ENCODE results near the gene RPL13A. TPM values are rescaled to one million over a fixed set of nuclear protein-coding genes. Genes with fewer than 3 reads are reported as not detected.
"Not testable (repeated sequence)": the region's sequence is repeated elsewhere in the genome, so short reads cannot be mapped to it uniquely, and the experiment has no call there.

The RPL13A gene
- 1,082 and 1,258 TPM in 2 replicates for total RNA-seq (2014; rRNA removed; shearing (Covaris generic))

GRCh38 chr19:49487277-49488045 is at the start of gene RPL13A:
Gene RPL13A (plus strand): TSS chr19:49487608. CDS start chr19:49487630, 22 bp downstream.
- peak; percentile 99 for DNase-seq (ENCODE audit: low read depth)

DNA sequence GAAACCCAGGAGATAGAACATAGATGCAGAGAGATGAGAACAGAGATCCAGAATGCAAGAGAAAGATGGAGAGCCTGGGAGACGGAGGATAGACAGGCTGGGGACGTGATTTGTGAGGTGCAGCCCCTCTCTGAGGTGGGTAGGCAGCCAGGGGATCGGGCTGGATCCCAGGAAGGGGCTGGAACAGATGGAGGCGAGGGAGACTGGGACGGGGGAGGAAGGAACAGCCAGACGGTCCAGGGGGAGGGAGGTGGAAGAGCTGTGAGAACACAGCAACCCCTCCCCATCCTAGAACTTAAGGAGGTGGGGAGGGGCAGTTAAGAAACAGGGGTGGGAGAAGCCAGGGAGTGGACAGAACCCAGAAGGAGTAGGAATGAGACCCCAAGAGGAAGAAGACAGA is 49.1 kb upstream of the RPL13A start:
- DNase-seq (ENCODE audit: low read depth) = no peak

DNA sequence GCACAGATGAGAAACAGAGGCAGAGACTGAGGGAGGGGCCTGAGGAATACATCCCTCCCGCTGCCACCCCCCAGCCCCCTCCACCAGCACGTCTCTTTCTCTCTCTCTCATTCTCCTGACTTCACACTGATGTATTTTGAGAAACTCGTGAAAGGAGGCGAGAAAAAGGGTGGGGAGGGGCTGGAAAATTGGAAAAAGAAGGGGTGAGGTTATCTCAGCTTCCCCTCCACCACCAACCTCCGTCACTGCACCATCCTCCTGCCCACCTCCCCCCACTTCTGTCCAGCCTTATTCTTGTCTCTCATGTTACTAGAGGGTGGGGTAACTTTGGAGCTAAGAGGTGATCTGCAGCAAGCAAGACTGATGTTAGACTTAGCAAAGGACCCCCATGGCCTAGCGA is 47.6 kb upstream of the RPL13A start:
- no peak for DNase-seq (ENCODE audit: low read depth)

DNA sequence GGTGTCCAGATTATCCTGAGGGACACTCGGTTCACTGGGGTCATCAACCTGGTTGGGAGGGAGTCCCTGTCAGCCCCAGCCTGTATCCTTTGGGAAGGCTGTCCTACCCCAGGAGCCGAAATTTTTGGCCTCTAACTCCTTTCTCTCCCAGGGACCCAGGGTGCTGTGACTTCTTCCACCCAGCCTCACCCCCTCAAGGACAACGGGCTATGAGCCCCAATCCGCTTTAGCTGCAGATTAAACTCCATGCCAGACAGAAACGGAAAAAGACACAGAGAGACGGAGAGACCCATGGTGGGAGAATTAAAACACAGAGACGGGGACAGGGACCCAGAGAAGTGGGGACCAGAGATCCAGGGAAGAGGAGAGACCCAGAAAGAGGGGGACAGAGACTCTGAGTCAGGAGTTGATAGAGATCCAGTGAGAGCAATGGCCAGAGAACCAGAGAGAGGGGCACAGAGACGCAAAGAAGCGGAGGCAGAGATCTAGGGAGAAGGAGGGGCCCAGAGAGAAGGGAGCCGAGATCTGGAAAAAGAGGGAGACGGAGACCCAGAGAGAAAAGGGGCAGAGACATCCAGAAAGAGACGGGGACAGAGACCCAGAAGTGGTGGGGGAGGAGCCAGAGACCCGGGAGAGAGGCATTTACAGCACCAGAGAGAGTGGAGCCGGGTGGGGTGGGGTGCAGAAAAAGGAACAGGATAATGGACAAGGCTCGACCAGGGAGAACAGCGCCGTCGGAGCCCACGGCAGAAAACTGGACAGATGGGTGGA is 46.8 kb upstream of the RPL13A start:
- DNase-seq (ENCODE audit: low read depth) = no peak

GRCh38 chr19:49441210-49441959 is 46.0 kb upstream of the RPL13A start, which contains the start of gene SLC17A7:
Gene SLC17A7 (minus strand): TSS chr19:49441527. CDS start chr19:49441379, 148 bp downstream.
- DNase-seq (ENCODE audit: low read depth) = no peak

DNA sequence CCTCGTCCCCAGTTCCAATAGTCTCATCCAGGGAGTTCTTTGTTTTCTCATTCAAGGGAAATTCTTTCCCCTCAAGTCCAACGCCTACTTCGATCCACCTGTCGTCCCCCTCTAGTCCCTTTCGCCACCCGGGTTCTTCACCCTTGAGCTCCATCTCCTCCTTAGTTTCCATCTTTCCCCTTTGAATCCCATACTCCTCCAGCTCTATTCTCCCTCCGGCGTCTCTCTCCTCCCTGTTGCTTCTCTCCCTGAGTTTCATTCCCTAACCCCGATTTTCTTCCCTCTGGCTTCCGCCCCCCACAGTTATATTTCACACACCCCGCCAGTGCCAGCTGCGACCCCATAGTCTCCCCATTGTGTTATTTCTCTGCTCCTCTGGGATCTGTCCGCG is 45.5 kb upstream of the RPL13A start:
- no peak for DNase-seq (ENCODE audit: low read depth)

DNA sequence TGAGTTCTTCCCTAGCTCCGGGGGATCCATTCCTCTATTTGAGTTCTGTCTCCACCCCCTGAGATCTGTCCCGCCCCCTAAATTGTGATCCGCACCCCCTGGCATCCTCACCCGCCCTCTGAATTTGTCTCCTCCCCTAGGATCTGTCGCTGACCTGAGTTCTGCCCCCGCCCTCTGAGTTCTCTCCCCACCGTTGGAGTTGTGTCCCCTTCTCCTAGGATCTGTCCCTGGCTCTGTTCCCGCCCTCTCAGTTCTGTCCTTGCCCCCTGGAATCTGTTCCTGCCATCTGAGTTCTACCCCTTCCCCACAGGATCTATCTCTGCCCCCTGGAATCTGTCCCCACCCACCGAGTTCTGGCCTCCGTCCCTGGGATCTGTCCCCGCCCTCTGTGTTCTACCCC is 45.1 kb upstream of the RPL13A start:
- peak; percentile 42 for DNase-seq (ENCODE audit: low read depth)

- peak; percentile 90 for DNase-seq (ENCODE audit: low read depth)
Measured at GRCh38 chr19:49442771-49443365, 44.5 kb upstream of the RPL13A start.

GRCh38 chr19:49443366-49444099 is 43.9 kb upstream of the RPL13A start:
- DNase-seq (ENCODE audit: low read depth) = peak; percentile 94

DNA sequence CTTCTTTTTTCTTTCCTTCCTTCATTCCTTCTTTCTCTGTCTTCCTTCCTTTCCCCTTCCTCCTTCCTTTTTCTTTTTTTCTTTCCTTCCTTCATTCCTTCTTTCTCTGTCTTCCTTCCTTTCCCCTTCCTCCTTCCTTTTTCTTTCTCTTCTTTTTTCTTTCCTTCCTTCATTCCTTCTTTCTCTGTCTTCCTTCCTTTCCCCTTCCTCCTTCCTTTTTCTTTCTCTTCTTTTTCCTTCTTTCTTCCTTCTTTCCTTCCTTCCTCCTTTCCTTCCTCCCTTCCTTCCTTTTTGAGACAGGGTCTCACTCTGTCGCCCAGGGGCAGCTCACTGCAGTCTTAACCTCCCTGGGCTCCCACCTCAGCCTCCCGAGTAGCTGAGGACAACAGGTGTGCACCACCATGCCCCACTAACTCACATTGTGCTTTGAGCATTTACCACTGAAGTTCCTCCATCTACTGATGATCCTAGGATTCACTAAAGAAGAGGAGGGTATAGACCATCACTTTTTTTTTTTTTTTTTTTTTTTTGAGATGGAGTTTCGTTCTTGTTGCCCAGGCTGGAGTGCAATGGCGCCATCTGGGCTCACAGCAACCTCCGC is 43.2 kb upstream of the RPL13A start:
- not testable (repeated sequence) for DNase-seq (ENCODE audit: low read depth)

DNA sequence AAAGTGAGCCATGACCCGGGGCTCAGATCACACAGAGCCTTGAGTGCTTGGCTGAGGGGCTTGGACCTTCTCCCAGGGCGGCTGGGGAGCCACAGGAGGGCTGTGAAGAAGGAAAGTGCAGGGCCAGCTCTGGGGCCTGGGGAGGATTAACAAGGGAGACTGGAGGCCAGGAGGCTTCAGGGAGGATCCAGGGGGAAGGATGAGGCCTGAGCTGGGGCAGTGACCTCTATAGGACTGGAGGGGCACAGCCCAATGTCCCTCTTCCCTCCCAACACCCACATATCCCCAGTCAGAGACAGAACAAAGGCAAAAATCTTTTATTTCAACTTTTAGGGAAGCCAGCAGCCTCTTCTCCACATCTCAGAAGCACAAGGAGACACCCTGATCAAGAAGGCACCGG is 41.4 kb upstream of the RPL13A start:
- DNase-seq (ENCODE audit: low read depth) = no peak

DNA sequence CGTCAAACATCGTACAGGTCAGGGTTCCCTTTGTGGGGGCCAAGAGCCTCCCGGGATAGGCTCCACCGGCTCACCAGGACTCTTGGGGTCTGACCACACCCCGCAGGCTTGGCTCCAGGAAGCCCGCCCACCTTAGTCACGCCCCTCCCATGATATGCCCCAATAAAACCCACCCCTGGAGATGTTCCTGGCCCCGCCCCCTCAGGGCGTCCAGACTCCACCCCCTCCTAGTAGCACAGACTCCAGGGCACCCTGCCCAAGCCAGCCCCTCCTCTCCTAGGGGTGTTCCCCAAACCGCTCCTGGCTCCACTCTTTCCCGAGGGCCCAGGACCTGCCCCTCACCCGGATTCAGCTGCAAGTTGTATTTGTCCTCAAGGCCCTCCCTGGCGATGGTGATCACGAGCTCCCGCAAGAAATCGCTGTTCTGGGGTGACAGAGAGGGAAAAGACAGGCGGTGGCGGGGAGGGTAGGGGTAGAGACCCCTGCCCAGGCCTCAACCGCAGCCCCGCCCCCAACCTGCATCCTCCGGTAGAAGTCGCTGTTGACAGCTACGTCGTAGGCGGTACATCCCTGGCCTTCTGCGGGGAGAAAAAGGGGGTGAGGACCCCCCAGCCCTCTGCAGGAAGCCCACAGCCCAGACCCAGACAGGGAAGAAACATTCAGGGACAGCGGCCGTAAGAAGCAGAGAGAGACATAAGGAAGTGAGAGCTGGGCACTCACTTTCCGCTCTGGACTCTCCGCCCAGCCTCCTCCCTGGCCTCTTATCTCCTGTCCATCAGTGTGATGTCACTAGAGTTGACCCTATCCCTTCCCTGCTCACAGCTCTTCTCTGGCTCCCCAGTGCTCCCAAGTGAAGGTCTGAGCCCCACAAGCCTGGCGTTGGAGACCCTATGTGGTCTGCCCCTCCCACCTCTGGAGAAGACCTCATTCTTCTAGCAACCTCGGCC is 39.6 kb upstream of the RPL13A start:
- DNase-seq (ENCODE audit: low read depth) = no peak

- DNase-seq (ENCODE audit: low read depth) = no peak
Measured at GRCh38 chr19:49448432-49448786, 39.0 kb upstream of the RPL13A start.

- no peak for DNase-seq (ENCODE audit: low read depth)
Measured at GRCh38 chr19:49450405-49450804, 37.0 kb upstream of the RPL13A start.

GRCh38 chr19:49451430-49452181 is 35.8 kb upstream of the RPL13A start, which contains the start of gene PIH1D1:
Gene PIH1D1 (minus strand): TSS chr19:49451814. CDS start chr19:49451574, 240 bp downstream.
- DNase-seq (ENCODE audit: low read depth) = peak; percentile 100

DNA sequence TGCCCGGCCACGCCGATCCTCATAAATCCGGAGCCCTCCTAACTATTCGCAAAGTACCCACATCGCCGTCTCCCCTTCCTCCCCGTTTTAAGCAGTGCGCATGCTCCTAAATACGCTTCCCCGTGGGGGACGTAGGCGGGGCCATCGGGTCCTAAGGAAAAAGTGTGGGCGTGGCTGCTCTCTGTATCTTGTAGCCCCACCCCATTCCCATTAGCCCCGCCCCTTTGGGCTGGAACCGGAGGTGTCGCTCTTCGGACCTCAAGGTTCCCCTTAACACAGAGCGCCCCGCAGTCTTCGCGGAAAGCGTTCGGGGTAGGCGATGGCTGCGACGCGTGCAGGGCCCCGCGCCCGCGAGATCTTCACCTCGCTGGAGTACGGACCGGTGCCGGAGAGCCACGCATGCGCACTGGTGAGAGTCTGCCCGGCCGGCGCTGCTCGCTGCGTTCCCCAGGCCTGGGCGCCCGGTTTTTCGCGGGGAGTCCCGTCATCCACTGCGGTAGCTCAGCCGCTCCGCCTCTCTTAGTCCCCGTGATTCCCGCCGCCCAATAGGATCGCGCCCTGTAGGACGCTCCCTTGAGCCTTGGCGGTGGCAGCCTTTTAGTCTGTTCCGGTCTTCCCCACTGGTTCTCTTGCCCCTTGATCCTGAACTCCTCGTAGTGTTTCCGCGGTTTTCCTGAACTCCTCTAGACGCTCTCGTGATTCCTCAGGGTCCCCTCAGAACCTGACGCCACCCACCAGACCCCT is 34.2 kb upstream of the RPL13A start, which contains the start of gene ALDH16A1:
ALDH16A1 (plus strand) TSS at position 213 of the 744 bp plus-strand sequence; CDS start at position 320, 107 bp downstream.
- DNase-seq (ENCODE audit: low read depth) = peak; percentile 98

DNA sequence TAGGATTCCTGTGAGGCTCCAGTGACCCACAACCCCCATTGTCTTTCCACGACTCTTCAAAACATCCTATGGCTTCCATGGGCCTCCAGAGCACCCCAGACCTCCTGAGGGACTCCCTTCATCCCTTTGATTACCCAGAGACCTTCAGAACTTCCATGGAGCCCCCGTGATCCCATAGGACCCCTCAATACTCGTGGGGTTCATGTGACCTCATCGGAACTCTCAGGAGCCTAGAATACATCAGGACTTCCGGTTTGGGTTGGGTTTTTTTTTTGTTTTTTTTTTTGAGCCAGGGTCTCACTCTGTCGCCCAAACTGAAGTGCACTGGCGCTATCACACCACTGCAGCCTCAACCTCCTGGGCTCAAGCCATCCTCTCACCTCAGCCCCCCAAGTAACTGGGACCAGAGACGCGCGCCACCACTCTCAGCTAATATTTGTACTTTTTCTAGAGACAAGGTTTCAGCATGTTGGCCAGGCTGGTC is 33.6 kb upstream of the RPL13A start:
- no peak for DNase-seq (ENCODE audit: low read depth)

DNA sequence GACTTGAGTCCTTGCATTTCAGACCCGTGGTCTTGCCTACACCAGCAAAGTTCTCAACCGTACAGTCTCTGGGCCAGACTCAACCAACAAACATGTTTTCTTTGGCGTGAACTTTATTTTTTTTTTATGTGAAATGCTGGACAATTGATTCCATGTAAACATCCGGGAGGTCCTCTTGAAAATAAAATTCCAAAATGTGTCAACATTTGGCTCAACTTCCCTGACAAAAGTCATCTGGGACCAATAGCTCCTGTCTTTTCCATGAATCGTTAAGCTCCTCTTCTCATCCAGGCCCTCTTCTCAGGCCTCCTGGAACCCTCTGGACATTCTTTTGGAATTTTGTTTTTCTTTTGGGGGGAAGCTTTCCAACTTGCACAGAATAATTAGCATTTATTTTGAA is 31.6 kb upstream of the RPL13A start:
- no peak for DNase-seq (ENCODE audit: low read depth)

Measured in M059J (cell line).